OCI-M1 (cell line): ENCODE results near the gene ZNF524.
A peak's percentile ranks its signal among the peaks of the same experiment; 100 is the strongest.

Source experiments
- DNase-seq: peaks from one replicate; lab custom pipeline; 2025; lab: John Stamatoyannopoulos, UW

Gene ZNF524

GRCh38 chr19:55620410-55621204 lies 20.5 kb downstream of the ZNF524 start:
- DNase-seq, result peak; percentile 16

GRCh38 chr19:55621205-55621672 lies 21.2 kb downstream of the ZNF524 start:
- DNase-seq, result no peak

- DNase-seq, result no peak
Measured at GRCh38 chr19:55621673-55622231, 21.7 kb downstream of the ZNF524 start.

- DNase-seq, result no peak
Measured at GRCh38 chr19:55622242-55622969, 22.3 kb downstream of the ZNF524 start.

- no peak for DNase-seq
Measured at GRCh38 chr19:55623130-55623529, 23.0 kb downstream of the ZNF524 start.

GRCh38 chr19:55623561-55623960 lies 23.5 kb downstream of the ZNF524 start:
- DNase-seq, result no peak

GRCh38 chr19:55624109-55625003 lies 24.3 kb downstream of the ZNF524 start, which contains the start of gene ZNF784:
Gene ZNF784, minus strand, starts transcription at chr19:55624566. Its CDS starts 5 bp downstream, at chr19:55624561.
- DNase-seq, result peak; percentile 97

- DNase-seq, result no peak
Measured at GRCh38 chr19:55625004-55625326, 24.9 kb downstream of the ZNF524 start.

- DNase-seq, result no peak
Measured at GRCh38 chr19:55626350-55626749, 26.3 kb downstream of the ZNF524 start.

GRCh38 chr19:55632463-55632834 lies 32.4 kb downstream of the ZNF524 start:
- peak; percentile 97 for DNase-seq

- peak; percentile 50 for DNase-seq
Measured at GRCh38 chr19:55633861-55634260, 33.8 kb downstream of the ZNF524 start.

GRCh38 chr19:55635334-55635717 lies 35.2 kb downstream of the ZNF524 start:
- DNase-seq, result no peak

- DNase-seq, result no peak
Measured at GRCh38 chr19:55635856-55636440, 35.9 kb downstream of the ZNF524 start.

GRCh38 chr19:55636723-55637122 lies 36.6 kb downstream of the ZNF524 start:
- DNase-seq, result no peak

- no peak for DNase-seq
Measured at GRCh38 chr19:55637534-55637933, 37.4 kb downstream of the ZNF524 start.

GRCh38 chr19:55638864-55639359 lies 38.8 kb downstream of the ZNF524 start:
- peak; percentile 86 for DNase-seq

- no peak for DNase-seq
Measured at GRCh38 chr19:55640043-55640576, 40.0 kb downstream of the ZNF524 start.

- peak; percentile 85 for DNase-seq
Measured at GRCh38 chr19:55640577-55641425, 40.7 kb downstream of the ZNF524 start, which contains the start of gene ZNF580. Gene ZNF580, plus strand, starts transcription at chr19:55641002. Its CDS starts 1,507 bp downstream, at chr19:55642509.

- peak; percentile 75 for DNase-seq
Measured at GRCh38 chr19:55641426-55642152, 41.5 kb downstream of the ZNF524 start.
